Measurements from ENCODE around the gene MAP4K5.

Gene MAP4K5

DNA sequence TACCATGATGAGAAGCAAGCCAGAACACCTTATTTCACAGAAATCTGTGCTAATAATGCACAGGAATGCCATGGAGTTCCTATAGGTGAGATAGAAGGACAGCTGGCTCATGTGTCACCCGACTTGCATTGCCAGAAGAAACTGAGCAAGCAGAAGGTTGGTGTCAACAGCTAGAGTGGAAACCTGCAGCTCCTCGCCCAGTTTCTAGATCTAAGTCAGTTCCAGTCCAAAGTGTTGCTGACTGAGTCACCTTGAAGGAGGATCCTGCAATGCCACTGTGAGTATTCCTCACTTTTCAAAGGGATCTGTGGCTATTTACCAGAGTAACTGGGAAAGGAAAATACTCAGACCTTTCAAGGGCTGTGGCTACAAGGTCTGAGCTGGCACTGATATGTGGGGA lies 152.8 kb downstream of the MAP4K5 start:
- no peak overlapping the region for H3K4me3 ChIP-seq (ENCODE audit: low read depth, low read length)
- DNase-seq (ENCODE audit: low read depth), result no peak
- no peak for TF ChIP-seq CTCF (IDR thresholded peaks at IDR 0.05; ENCODE audit: control insufficient read depth, extremely low read depth, insufficient read depth)

GRCh38 chr14:50377550-50378085 lies 154.8 kb downstream of the MAP4K5 start:
- H3K4me3 ChIP-seq (ENCODE audit: low read depth, low read length), result no peak overlapping the region
- no peak for TF ChIP-seq CTCF (IDR thresholded peaks at IDR 0.05; ENCODE audit: control insufficient read depth, extremely low read depth, insufficient read depth)
- no peak for DNase-seq (ENCODE audit: low read depth)

DNA sequence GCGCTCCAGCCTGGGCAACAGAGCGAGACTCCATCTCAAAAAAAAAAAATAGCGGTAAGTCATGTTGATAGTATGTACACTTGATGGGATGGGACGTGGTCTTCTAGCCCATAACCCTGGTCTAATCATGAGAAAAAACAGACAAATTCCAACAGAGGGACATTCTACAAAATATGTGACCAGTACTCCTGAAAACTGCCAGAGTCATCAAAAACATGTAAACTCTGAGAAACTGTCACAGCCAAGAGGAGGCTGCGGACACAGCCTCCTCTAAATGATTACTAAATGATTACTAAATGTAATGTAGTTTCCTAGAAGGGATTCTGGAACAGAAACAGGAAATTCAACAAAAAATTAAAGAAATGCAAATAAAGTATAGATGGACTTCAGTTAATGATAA lies 156.6 kb downstream of the MAP4K5 start:
- DNase-seq (ENCODE audit: low read depth), result no peak
- no peak for TF ChIP-seq CTCF (IDR thresholded peaks at IDR 0.05; ENCODE audit: control insufficient read depth, extremely low read depth, insufficient read depth)
- no peak overlapping the region for H3K4me3 ChIP-seq (ENCODE audit: low read depth, low read length)

DNA sequence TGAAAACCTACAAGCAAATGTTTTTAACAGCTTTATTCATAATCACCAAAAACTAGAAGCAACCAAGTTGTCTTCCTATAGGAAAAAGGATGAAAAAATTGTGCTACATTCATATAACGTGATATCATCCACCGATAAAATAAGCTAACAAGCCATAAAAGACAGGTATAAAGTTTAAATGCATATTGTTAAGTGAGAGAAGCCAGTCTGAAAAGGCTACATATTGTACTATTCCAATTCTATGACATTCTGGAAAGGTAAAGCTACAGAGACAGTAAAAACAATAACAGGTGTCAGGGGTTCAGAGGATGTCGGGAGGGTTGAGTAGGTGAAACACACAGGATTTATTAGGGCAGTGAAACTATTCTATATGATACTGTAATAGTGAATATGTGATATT lies 158.4 kb downstream of the MAP4K5 start:
- no peak for DNase-seq (ENCODE audit: low read depth)
- H3K4me3 ChIP-seq (ENCODE audit: low read depth, low read length), result no peak overlapping the region
- no peak for TF ChIP-seq CTCF (IDR thresholded peaks at IDR 0.05; ENCODE audit: control insufficient read depth, extremely low read depth, insufficient read depth)

GRCh38 chr14:50371546-50371945 lies 160.8 kb downstream of the MAP4K5 start:
- DNase-seq (ENCODE audit: low read depth), result no peak
- no peak for TF ChIP-seq CTCF (IDR thresholded peaks at IDR 0.05; ENCODE audit: control insufficient read depth, extremely low read depth, insufficient read depth)
- H3K4me3 ChIP-seq (ENCODE audit: low read depth, low read length), result no peak overlapping the region

All from LNCaP clone FGC (cell line).